Heart left ventricle (tissue), 16 donors: ENCODE data around the gene C12orf57. TPM values are rescaled to one million over a fixed set of nuclear protein-coding genes. Genes with fewer than 3 reads are reported as not detected.

ENCODE experiments used
- ATAC-seq, 4 donors: fragments of 200-7000 bp; cut with Tn5 transposase; one replicate each; pipeline ENCODE4 v1.9.1; 2020 to 2022; ENCODE audit warnings: moderate library complexity in 4 of 4, mild to moderate bottlenecking in 3 of 4, moderate number of reproducible peaks in 1 of 4
- DNase-seq, 5 donors: peaks; one replicate each; pipeline ENCODE4 v3.0.0-alpha.2; 2020
- H3K27ac ChIP-seq, 12 donors: fragments of 200-600 bp; sonication (generic) in 4 of 12; one replicate each; pipeline versions ENCODE4 v1.5.0 to v1.8.0; 2016 to 2022; ENCODE audit warnings: mild to moderate bottlenecking in 2 of 12
- H3K27me3 ChIP-seq, 9 donors: fragments of 200-600 bp; sonication (generic) in 2 of 9; one replicate each; pipeline versions ENCODE4 v1.5.1 to v1.8.0; 2016 to 2022; ENCODE audit warnings: mild to moderate bottlenecking in 3 of 9
- H3K36me3 ChIP-seq, 9 donors: fragments of 200-600 bp; sonication (generic) in 2 of 9; one replicate each; pipeline versions ENCODE4 v1.5.0 to v1.8.0; 2018 to 2022; ENCODE audit warnings: mild to moderate bottlenecking in 2 of 9
- H3K4me1 ChIP-seq, 12 donors: fragments of 200-600 bp; sonication (generic) in 4 of 12; one replicate each; pipeline versions ENCODE4 v1.5.0 to v1.8.0; 2016 to 2022; ENCODE audit warnings: mild to moderate bottlenecking in 3 of 12
- H3K4me3 ChIP-seq, 12 donors: fragments of 200-600 bp; sonication (generic) in 4 of 12; one replicate each; pipeline versions ENCODE4 v1.5.0 to v1.8.0; 2017 to 2022; ENCODE audit warnings: mild to moderate bottlenecking in 9 of 12, moderate library complexity in 4 of 12
- H3K9me3 ChIP-seq, 12 donors: fragments of 200-600 bp; sonication (generic) in 4 of 12; one replicate each; pipeline versions ENCODE4 v1.5.0 to v1.8.0; 2016 to 2022; ENCODE audit warnings: mild to moderate bottlenecking in 1 of 12
- CTCF ChIP-seq, 12 donors: fragments of 200-600 bp; sonication (generic) in 4 of 12; IDR thresholded peaks; one replicate each; pipeline versions ENCODE4 v1.5.0 to v1.8.0; 2018 to 2022; ENCODE audit warnings: antibody characterized with exemption in 12 of 12, mild to moderate bottlenecking in 5 of 12
- POLR2A ChIP-seq, 2 donors: fragments of 450-650 bp; IDR thresholded peaks; one replicate each; pipeline ENCODE4 v1.6.1; 2017; ENCODE audit warnings: antibody characterized with exemption in 2 of 2, mild to moderate bottlenecking in 2 of 2, moderate library complexity in 2 of 2
- WGBS, 4 donors: extraction: QIAGEN DNeasy Blood & Tissue Kit in 2 of 4; methylation state at CpG; one replicate each; pipeline versions ENCODE4 v1.1.5 to v1.1.7; 2013 to 2018; 5-methylcytosine and 5-hydroxymethylcytosine counted together
- intact Hi-C, 10 donors: fragments of 100-400 bp; cut with DNase I; formaldehyde crosslinking; loops; one replicate each; pipeline versions ENCODE4 v1.11.1 to v1.14.2; 2022
- polyA plus RNA-seq, 2 donors: library from polyadenylated mRNA; stranded (reverse); fragments of 200-250 nt; gene quantifications; one replicate each; pipeline ENCODE4 v1.2.3, GENCODE V29; 2013
- total RNA-seq, 9 donors: library from RNA; depleted of rRNA in 2 of 9; stranded (reverse); fragments of >200 nt in 2 of 9; fragmentation: NEBNext Ultra II Directional in 3 of 9; extraction: Animal tissue kit (Norgen Biotek cat#: 25700) in 3 of 9; gene quantifications; one replicate each; pipeline versions ENCODE4 v1.1.0 to v1.2.4, GENCODE V29; 2016 to 2023
- donor health status: ischemic (EF 13 %, LVEDD 7.1; RV severe dilation, severe dysfunction).
- donor health status: healthy with polysubstance abuse.
- donor health status: DM: no; HTN: yes; CAD: no.
- donor health status: DM: no; HTN: no; CAD: no.
- donor health status: ischemic (EF 25% LVEDD 6.9; RV normal size, moderate dysfunction).
- donor health status: ischemic (EF 25% LVEDD 5.7; RV mildly dilated, moderate dysfunction).
- donor health status: healthy.
- donor health status: DM: yes; HTN: yes; CAD: no.
- donor health status: ischemic (EF 35%, LVEDD 5.7; RV mildly dilated, moderate dysfunction).
- donor health status: nonischemic (EF 11% LVEDD 7.7; RV severe dilation, severe dysfunction).
- donor health status: DM: yes; HTN: yes; CAD: no.
- donor health status: PGD.
- donor health status: ischemic (EF 29% LVEDD 5.4; RV normal size, mild dysfunction).
- donor health status: nonischemic (EF 23%, LVEDD 6.1; RV moderate dilation, normal function).

The C12orf57 gene
- total and polyA plus RNA-seq, 11 donors = 108 to 460 (median 187) TPM

DNA sequence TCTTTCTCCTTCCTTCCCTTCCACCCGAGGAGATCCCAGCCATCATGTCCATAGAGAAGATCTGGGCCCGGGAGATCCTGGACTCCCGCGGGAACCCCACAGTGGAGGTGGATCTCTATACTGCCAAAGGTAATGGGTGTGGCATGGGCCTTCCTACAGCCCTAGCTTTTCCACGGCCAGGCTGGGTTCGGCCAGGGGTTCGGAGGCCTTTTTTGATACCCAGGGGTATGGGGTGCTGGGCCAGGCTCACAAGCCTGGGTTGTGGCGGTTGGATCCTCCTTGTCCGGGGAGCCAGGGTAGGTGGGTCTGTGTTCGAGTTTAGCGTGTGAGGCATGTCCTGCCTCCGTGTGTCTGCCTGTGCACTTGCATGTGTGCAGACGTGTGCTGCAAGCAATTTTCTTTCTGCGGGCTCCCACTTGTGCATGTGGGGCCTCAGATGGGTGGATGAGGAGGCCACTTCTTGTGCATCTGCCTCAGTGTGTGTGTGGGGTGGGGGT lies 28.0 kb upstream of the C12orf57 start:
- peaks cover 0 to 14% (median 0%) of the 10 kb centered on the region in 9 donors for H3K27me3 ChIP-seq
- peaks cover 0 to 12% (median 0%) of the 10 kb centered on the region in 9 donors for H3K36me3 ChIP-seq
- no peak for TF ChIP-seq POLR2A (IDR thresholded peaks at IDR 0.05)
- TF ChIP-seq CTCF (IDR thresholded peaks at IDR 0.05) = no peak
- peak overlapping the region in 4 of 12 donors; percentile 57 to 84 (median 74) for H3K4me3 ChIP-seq
- DNase-seq (peak in 1 of 5 donors; percentile 40), ATAC-seq (peak in 1 of 4 donors; percentile 1)
- intact Hi-C loops = no loop called here
- peaks cover 0 to 19% (median 8%) of the 10 kb centered on the region in 12 donors for H3K4me1 ChIP-seq
- peak overlapping the region in 1 of 12 donors; percentile 89 for H3K27ac ChIP-seq
- no peaks in the 10 kb centered on the region for H3K9me3 ChIP-seq
- 78 to 85% (median 83%) methylated on average over 13 to 14 of the region's 14 CpGs for WGBS, 4 donors

DNA sequence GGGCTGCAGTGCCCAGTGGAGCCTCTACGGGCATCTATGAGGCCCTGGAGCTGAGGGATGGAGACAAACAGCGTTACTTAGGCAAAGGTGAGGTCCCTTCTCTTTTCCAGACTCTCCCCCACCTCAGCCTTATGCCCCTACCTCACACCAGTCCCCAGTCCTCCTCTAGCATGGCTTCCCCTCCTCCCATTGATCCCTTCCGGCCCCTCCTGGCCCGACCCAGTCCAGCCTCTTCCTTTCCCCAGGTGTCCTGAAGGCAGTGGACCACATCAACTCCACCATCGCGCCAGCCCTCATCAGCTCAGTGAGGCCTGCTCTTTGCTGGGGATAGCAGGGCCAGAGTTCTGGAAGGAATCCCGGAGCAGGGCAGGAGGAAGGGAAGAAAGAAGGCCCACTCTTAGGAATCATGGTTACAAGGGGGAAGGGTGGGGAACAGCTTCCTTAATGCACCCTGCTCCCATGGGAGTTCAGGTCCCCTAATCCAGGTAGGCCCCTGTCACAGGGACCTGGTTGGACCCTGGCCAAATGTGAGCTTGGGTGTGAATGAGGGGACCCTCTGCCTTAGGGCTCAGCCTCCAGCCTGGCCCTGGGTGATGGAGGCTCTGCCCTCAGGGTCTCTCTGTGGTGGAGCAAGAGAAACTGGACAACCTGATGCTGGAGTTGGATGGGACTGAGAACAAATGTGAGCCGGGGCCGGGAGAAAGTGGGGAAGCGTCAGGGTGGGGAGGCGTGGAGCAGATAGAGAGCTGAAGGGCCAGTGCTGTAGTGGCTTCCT lies 27.2 kb upstream of the C12orf57 start:
- intact Hi-C loops = no loop called here
- ATAC-seq = no peak
- H3K27me3 ChIP-seq = peaks cover 0 to 14% (median 0%) of the 10 kb centered on the region in 9 donors
- H3K4me3 ChIP-seq = no peak overlapping the region
- no peak overlapping the region for H3K27ac ChIP-seq
- no peaks in the 10 kb centered on the region for H3K9me3 ChIP-seq
- TF ChIP-seq CTCF (IDR thresholded peaks at IDR 0.05) (no peak), POLR2A (IDR thresholded peaks at IDR 0.05) (no peak)
- H3K36me3 ChIP-seq = peaks cover 0 to 13% (median 0%) of the 10 kb centered on the region in 9 donors
- DNase-seq = peak in 1 of 5 donors; percentile 25
- H3K4me1 ChIP-seq = peaks cover 0 to 19% (median 8%) of the 10 kb centered on the region in 12 donors
- WGBS, 4 donors = 89 to 97% (median 91%) methylated on average over 11 of the region's 11 CpGs

DNA sequence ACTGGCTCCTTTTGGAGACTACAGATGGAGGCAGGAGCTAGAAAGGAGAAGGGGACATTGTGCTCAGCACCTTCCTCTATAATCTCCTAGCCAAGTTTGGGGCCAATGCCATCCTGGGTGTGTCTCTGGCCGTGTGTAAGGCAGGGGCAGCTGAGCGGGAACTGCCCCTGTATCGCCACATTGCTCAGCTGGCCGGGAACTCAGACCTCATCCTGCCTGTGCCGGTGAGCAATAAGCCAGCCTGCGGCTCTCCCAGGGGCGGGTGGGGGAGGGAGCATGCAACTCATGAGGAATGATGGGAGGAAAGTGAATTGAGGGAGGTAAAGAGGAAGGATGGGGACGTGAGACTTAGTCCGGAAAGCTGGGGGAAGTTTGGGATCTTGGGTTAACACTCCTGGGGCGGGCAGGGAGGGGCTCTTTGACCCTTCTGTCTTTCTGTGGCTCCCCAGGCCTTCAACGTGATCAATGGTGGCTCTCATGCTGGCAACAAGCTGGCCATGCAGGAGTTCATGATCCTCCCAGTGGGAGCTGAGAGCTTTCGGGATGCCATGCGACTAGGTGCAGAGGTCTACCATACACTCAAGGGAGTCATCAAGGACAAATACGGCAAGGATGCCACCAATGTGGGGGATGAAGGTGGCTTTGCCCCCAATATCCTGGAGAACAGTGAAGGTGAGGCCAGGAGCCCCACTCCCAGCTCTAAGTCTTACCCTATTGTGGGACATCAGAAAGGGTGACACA lies 26.2 kb upstream of the C12orf57 start:
- peaks cover 0 to 13% (median 0%) of the 10 kb centered on the region in 9 donors for H3K36me3 ChIP-seq
- peaks cover 0 to 14% (median 0%) of the 10 kb centered on the region in 9 donors for H3K27me3 ChIP-seq
- ATAC-seq (no peak), DNase-seq (peak in 1 of 5 donors; percentile 2)
- H3K9me3 ChIP-seq = no peaks in the 10 kb centered on the region
- peaks cover 0 to 24% (median 8%) of the 10 kb centered on the region in 12 donors for H3K4me1 ChIP-seq
- H3K27ac ChIP-seq = no peak overlapping the region
- intact Hi-C loops = no loop called here
- WGBS, 4 donors = 80 to 85% (median 82%) methylated on average over 13 to 14 of the region's 14 CpGs
- H3K4me3 ChIP-seq = no peak overlapping the region
- TF ChIP-seq POLR2A (IDR thresholded peaks at IDR 0.05) (no peak), CTCF (IDR thresholded peaks at IDR 0.05) (no peak)

DNA sequence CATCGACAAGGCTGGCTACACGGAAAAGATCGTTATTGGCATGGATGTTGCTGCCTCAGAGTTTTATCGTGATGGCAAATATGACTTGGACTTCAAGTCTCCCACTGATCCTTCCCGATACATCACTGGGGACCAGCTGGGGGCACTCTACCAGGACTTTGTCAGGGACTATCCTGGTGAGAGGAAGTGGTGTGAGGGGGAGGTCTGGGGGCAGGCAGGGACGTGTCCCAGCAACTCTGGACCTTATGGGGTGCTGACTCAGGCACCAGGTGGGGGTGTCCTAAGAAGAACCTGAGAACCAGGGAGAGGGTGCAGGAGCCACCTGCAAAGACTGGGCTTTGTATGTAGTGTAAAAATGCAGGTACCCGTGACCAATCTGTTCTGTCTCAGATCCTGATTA lies 24.2 kb upstream of the C12orf57 start:
- 68 to 82% (median 74%) methylated on average over 7 of the region's 7 CpGs for WGBS, 4 donors
- Histone ChIP-seq H3K9me3 (no peaks in the 10 kb centered on the region), H3K4me1 (peaks cover 0 to 35% (median 10%) of the 10 kb centered on the region in 12 donors), H3K36me3 (peaks cover 0 to 13% (median 0%) of the 10 kb centered on the region in 9 donors), H3K27me3 (peaks cover 0 to 4% (median 0%) of the 10 kb centered on the region in 9 donors), H3K4me3 (no peak overlapping the region), H3K27ac (no peak overlapping the region)
- intact Hi-C loops = no loop called here
- DNase-seq (peak in 1 of 5 donors; percentile 3), ATAC-seq (no peak)
- TF ChIP-seq CTCF (IDR thresholded peaks at IDR 0.05) (no peak), POLR2A (IDR thresholded peaks at IDR 0.05) (no peak)
